ENCODE measurements around the gene GNAT2.

Gene GNAT2

GRCh38 chr1:109631513-109632505 is 12.4 kb upstream of the GNAT2 start:
- peaks cover 46% of the 10 kb centered on the region for H3K36me3 ChIP-seq (ENCODE audit: control insufficient read depth, insufficient read depth, low read length, severe bottlenecking)
- H3K27me3 ChIP-seq (replicated peaks; ENCODE audit: control insufficient read depth, insufficient read depth, low read length), result no peaks in the 10 kb centered on the region
- H3K4me3 ChIP-seq (ENCODE audit: low read length), result no peak overlapping the region
- no peak for DNase-seq (ENCODE audit: low read depth)
- H3K9ac ChIP-seq (ENCODE audit: low read length), result no peak overlapping the region
- H3K4me1 ChIP-seq (ENCODE audit: control insufficient read depth, insufficient read depth, low read length), result peaks cover 12% of the 10 kb centered on the region
- H3K9me3 ChIP-seq (ENCODE audit: control insufficient read depth, low read length), result no peaks in the 10 kb centered on the region

- Histone ChIP-seq H3K27me3 (replicated peaks; ENCODE audit: control insufficient read depth, insufficient read depth, low read length) (no peaks in the 10 kb centered on the region), H3K4me1 (ENCODE audit: control insufficient read depth, insufficient read depth, low read length) (peaks cover 5% of the 10 kb centered on the region), H3K4me3 (ENCODE audit: low read length) (no peak overlapping the region), H3K36me3 (ENCODE audit: control insufficient read depth, insufficient read depth, low read length, severe bottlenecking) (peaks cover 50% of the 10 kb centered on the region), H3K9ac (ENCODE audit: low read length) (no peak overlapping the region), H3K9me3 (ENCODE audit: control insufficient read depth, low read length) (no peaks in the 10 kb centered on the region)
- no peak for DNase-seq (ENCODE audit: low read depth)
Observed at GRCh38 chr1:109630898-109631512, 11.6 kb upstream of the GNAT2 start.

GRCh38 chr1:109630081-109630897 is 10.9 kb upstream of the GNAT2 start:
- Histone ChIP-seq H3K4me3 (ENCODE audit: low read length) (no peak overlapping the region), H3K9ac (ENCODE audit: low read length) (no peak overlapping the region), H3K4me1 (ENCODE audit: control insufficient read depth, insufficient read depth, low read length) (peaks cover 4% of the 10 kb centered on the region), H3K27me3 (replicated peaks; ENCODE audit: control insufficient read depth, insufficient read depth, low read length) (no peaks in the 10 kb centered on the region), H3K36me3 (ENCODE audit: control insufficient read depth, insufficient read depth, low read length, severe bottlenecking) (peaks cover 50% of the 10 kb centered on the region), H3K9me3 (ENCODE audit: control insufficient read depth, low read length) (no peaks in the 10 kb centered on the region)
- peak; percentile 52 for DNase-seq (ENCODE audit: low read depth)

GRCh38 chr1:109629372-109630030 is 10.1 kb upstream of the GNAT2 start:
- Histone ChIP-seq H3K4me3 (ENCODE audit: low read length) (no peak overlapping the region), H3K27me3 (replicated peaks; ENCODE audit: control insufficient read depth, insufficient read depth, low read length) (no peaks in the 10 kb centered on the region), H3K9ac (ENCODE audit: low read length) (no peak overlapping the region), H3K36me3 (ENCODE audit: control insufficient read depth, insufficient read depth, low read length, severe bottlenecking) (peaks cover 50% of the 10 kb centered on the region), H3K4me1 (ENCODE audit: control insufficient read depth, insufficient read depth, low read length) (peaks cover 8% of the 10 kb centered on the region), H3K9me3 (ENCODE audit: control insufficient read depth, low read length) (no peaks in the 10 kb centered on the region)
- DNase-seq (ENCODE audit: low read depth), result no peak

GRCh38 chr1:109628540-109629321 is 9.3 kb upstream of the GNAT2 start:
- H3K9me3 ChIP-seq (ENCODE audit: control insufficient read depth, low read length), result no peaks in the 10 kb centered on the region
- no peaks in the 10 kb centered on the region for H3K27me3 ChIP-seq (replicated peaks; ENCODE audit: control insufficient read depth, insufficient read depth, low read length)
- DNase-seq (ENCODE audit: low read depth), result no peak
- H3K36me3 ChIP-seq (ENCODE audit: control insufficient read depth, insufficient read depth, low read length, severe bottlenecking), result peaks cover 50% of the 10 kb centered on the region
- H3K4me1 ChIP-seq (ENCODE audit: control insufficient read depth, insufficient read depth, low read length), result peaks cover 16% of the 10 kb centered on the region
- H3K4me3 ChIP-seq (ENCODE audit: low read length), result no peak overlapping the region
- no peak overlapping the region for H3K9ac ChIP-seq (ENCODE audit: low read length)

- peaks cover 25% of the 10 kb centered on the region for H3K4me1 ChIP-seq (ENCODE audit: control insufficient read depth, insufficient read depth, low read length)
- no peaks in the 10 kb centered on the region for H3K9me3 ChIP-seq (ENCODE audit: control insufficient read depth, low read length)
- H3K4me3 ChIP-seq (ENCODE audit: low read length), result no peak overlapping the region
- H3K36me3 ChIP-seq (ENCODE audit: control insufficient read depth, insufficient read depth, low read length, severe bottlenecking), result peaks cover 50% of the 10 kb centered on the region
- H3K9ac ChIP-seq (ENCODE audit: low read length), result no peak overlapping the region
- no peak for DNase-seq (ENCODE audit: low read depth)
- H3K27me3 ChIP-seq (replicated peaks; ENCODE audit: control insufficient read depth, insufficient read depth, low read length), result no peaks in the 10 kb centered on the region
Observed at GRCh38 chr1:109627692-109628399, 8.4 kb upstream of the GNAT2 start.

GRCh38 chr1:109626682-109627408 is 7.4 kb upstream of the GNAT2 start:
- Histone ChIP-seq H3K9ac (ENCODE audit: low read length) (no peak overlapping the region), H3K9me3 (ENCODE audit: control insufficient read depth, low read length) (no peaks in the 10 kb centered on the region), H3K27me3 (replicated peaks; ENCODE audit: control insufficient read depth, insufficient read depth, low read length) (no peaks in the 10 kb centered on the region), H3K4me1 (ENCODE audit: control insufficient read depth, insufficient read depth, low read length) (peaks cover 35% of the 10 kb centered on the region), H3K36me3 (ENCODE audit: control insufficient read depth, insufficient read depth, low read length, severe bottlenecking) (peaks cover 49% of the 10 kb centered on the region), H3K4me3 (ENCODE audit: low read length) (no peak overlapping the region)
- DNase-seq (ENCODE audit: low read depth), result no peak

- H3K4me3 ChIP-seq (ENCODE audit: low read length), result no peak overlapping the region
- no peaks in the 10 kb centered on the region for H3K27me3 ChIP-seq (replicated peaks; ENCODE audit: control insufficient read depth, insufficient read depth, low read length)
- H3K9ac ChIP-seq (ENCODE audit: low read length), result no peak overlapping the region
- H3K9me3 ChIP-seq (ENCODE audit: control insufficient read depth, low read length), result no peaks in the 10 kb centered on the region
- peaks cover 39% of the 10 kb centered on the region for H3K36me3 ChIP-seq (ENCODE audit: control insufficient read depth, insufficient read depth, low read length, severe bottlenecking)
- peaks cover 40% of the 10 kb centered on the region for H3K4me1 ChIP-seq (ENCODE audit: control insufficient read depth, insufficient read depth, low read length)
- no peak for DNase-seq (ENCODE audit: low read depth)
Observed at GRCh38 chr1:109625601-109626560, 6.5 kb upstream of the GNAT2 start.

GRCh38 chr1:109625176-109625575 is 5.8 kb upstream of the GNAT2 start:
- Histone ChIP-seq H3K27me3 (replicated peaks; ENCODE audit: control insufficient read depth, insufficient read depth, low read length) (no peaks in the 10 kb centered on the region), H3K9ac (ENCODE audit: low read length) (no peak overlapping the region), H3K4me1 (ENCODE audit: control insufficient read depth, insufficient read depth, low read length) (peaks cover 40% of the 10 kb centered on the region), H3K9me3 (ENCODE audit: control insufficient read depth, low read length) (no peaks in the 10 kb centered on the region), H3K36me3 (ENCODE audit: control insufficient read depth, insufficient read depth, low read length, severe bottlenecking) (peaks cover 35% of the 10 kb centered on the region), H3K4me3 (ENCODE audit: low read length) (no peak overlapping the region)
- DNase-seq (ENCODE audit: low read depth), result no peak
